Adrenal gland (tissue), 5 donors: ENCODE results near the gene DUSP22.

Source experiments
- CTCF ChIP-seq, 6 experiments: fragments of 450-650 bp in 4 of 6; fragments of 200-600 bp in 2 of 6; sonication (generic) in 1 of 6; IDR thresholded peaks; 1 replicate in 5 of 6; 2 replicates in 1 of 6; pipeline versions ENCODE4 v1.5.1 to v1.8.0; 2016 to 2021; ENCODE audit warnings: antibody characterized with exemption in 6 of 6, mild to moderate bottlenecking in 2 of 6, moderate library complexity in 1 of 6
- POLR2A ChIP-seq, 2 donors: fragments of 450-650 bp; IDR thresholded peaks; one replicate each; pipeline ENCODE4 v1.6.1; 2017; ENCODE audit warnings: antibody characterized with exemption in 2 of 2, mild to moderate bottlenecking in 2 of 2, moderate library complexity in 1 of 2
- donor health status: DM: no; HTN: no; CAD: no.

- TF ChIP-seq CTCF (IDR thresholded peaks at IDR 0.05) (no peak), POLR2A (IDR thresholded peaks at IDR 0.05) (no peak)
Observed at GRCh38 chr6:352896-353470, 60.7 kb downstream of the DUSP22 start.
